Small intestine (tissue), 7 donors: ENCODE results near the gene KLF15. TPM values are rescaled to one million over a fixed set of nuclear protein-coding genes. Genes with fewer than 3 reads are reported as not detected.

Source experiments
- DNase-seq, 2 donors: peaks; one replicate each; pipeline versions ENCODE4 v3.0.0 to v3.0.0-alpha.2; 2013
- FAIRE-seq: peaks from 2 replicates; lab custom pipeline; 2012; peaks lifted over from hg19 to GRCh38; lab: Jason Lieb, UNC
- H3K27ac ChIP-seq, 3 donors: one replicate each; pipeline ENCODE4 v1.5.1; 2013; ENCODE audit warnings: low read length in 2 of 3, mild to moderate bottlenecking in 2 of 3, control low read depth in 1 of 3, inconsistent platforms in 1 of 3, low read depth in 1 of 3, moderate library complexity in 1 of 3
- H3K27me3 ChIP-seq, 3 donors: one replicate each; pipeline ENCODE4 v1.6.1; 2013; ENCODE audit warnings: low read length in 3 of 3, inconsistent platforms in 1 of 3; ENCODE audit not compliant: control insufficient read depth in 3 of 3, insufficient read depth in 3 of 3
- H3K36me3 ChIP-seq, 3 donors: one replicate each; pipeline ENCODE4 v1.6.1; 2013; ENCODE audit warnings: low read length in 3 of 3, inconsistent platforms in 1 of 3, low read depth in 1 of 3, mild to moderate bottlenecking in 1 of 3, moderate library complexity in 1 of 3; ENCODE audit not compliant: control insufficient read depth in 3 of 3, insufficient read depth in 2 of 3
- H3K4me1 ChIP-seq, 3 donors: one replicate each; pipeline ENCODE4 v1.6.1; 2013; ENCODE audit warnings: low read length in 2 of 3, inconsistent platforms in 1 of 3, low read depth in 1 of 3, mild to moderate bottlenecking in 1 of 3, moderate library complexity in 1 of 3; ENCODE audit not compliant: control insufficient read depth in 3 of 3, insufficient read depth in 2 of 3
- H3K4me3 ChIP-seq, 3 donors: one replicate each; pipeline ENCODE4 v1.5.1; 2013; ENCODE audit warnings: low read length in 3 of 3, control low read depth in 1 of 3, inconsistent platforms in 1 of 3, low read depth in 1 of 3, mild to moderate bottlenecking in 1 of 3, moderate library complexity in 1 of 3
- H3K9me3 ChIP-seq, 2 donors: one replicate each; pipeline ENCODE4 v1.6.1; 2013; ENCODE audit warnings: low read depth in 1 of 2, low read length in 1 of 2; ENCODE audit not compliant: control insufficient read depth in 2 of 2, insufficient read depth in 1 of 2
- WGBS, 3 donors: extraction: QIAGEN DNeasy Blood & Tissue Kit; methylation state at CpG; one replicate each; pipeline ENCODE4 v1.1.7; 2013; 5-methylcytosine and 5-hydroxymethylcytosine counted together
- polyA plus RNA-seq, 4 donors: library from polyadenylated mRNA; stranded (reverse) in 3 of 4; unstranded in 1 of 4; fragments of 200-250 nt in 3 of 4; fragments of 120-200 nt in 1 of 4; gene quantifications; one replicate each; pipeline versions ENCODE4 v1.2.1 to v1.2.3, GENCODE V29; 2013
- donor health status: healthy with polysubstance abuse.
- donor health status: control.
- donor health status: control.
- donor health status: Bipolar disorder and iron deficiency.
- donor health status: healthy.

The KLF15 gene
- polyA plus RNA-seq, 4 donors: 0.45 to 9.7 (median 2.0) TPM

GRCh38 chr3:126306888-126307482, 50.2 kb downstream of the KLF15 start:
- H3K4me3 ChIP-seq: no peak overlapping the region
- no peaks in the 10 kb centered on the region for H3K27me3 ChIP-seq
- H3K36me3 ChIP-seq: no peaks in the 10 kb centered on the region
- no peak for DNase-seq
- peaks cover 0 to 12% of the 10 kb centered on the region in 2 donors for H3K9me3 ChIP-seq
- no peak overlapping the region for H3K27ac ChIP-seq
- WGBS, 3 donors: 85 to 88% (median 87%) methylated on average over 8 of the region's 8 CpGs
- no peaks in the 10 kb centered on the region for H3K4me1 ChIP-seq
- FAIRE-seq: no peak

- Histone ChIP-seq H3K27me3 (no peaks in the 10 kb centered on the region), H3K4me3 (no peak overlapping the region), H3K4me1 (no peaks in the 10 kb centered on the region), H3K36me3 (no peaks in the 10 kb centered on the region), H3K9me3 (peaks cover 0 to 12% of the 10 kb centered on the region in 2 donors), H3K27ac (no peak overlapping the region)
- FAIRE-seq: no peak
- DNase-seq: no peak
- 71 to 76% (median 72%) methylated on average over 7 of the region's 7 CpGs for WGBS, 3 donors
These were observed 50.8 kb downstream of the KLF15 start for GRCh38 chr3:126306397-126306796.

DNA sequence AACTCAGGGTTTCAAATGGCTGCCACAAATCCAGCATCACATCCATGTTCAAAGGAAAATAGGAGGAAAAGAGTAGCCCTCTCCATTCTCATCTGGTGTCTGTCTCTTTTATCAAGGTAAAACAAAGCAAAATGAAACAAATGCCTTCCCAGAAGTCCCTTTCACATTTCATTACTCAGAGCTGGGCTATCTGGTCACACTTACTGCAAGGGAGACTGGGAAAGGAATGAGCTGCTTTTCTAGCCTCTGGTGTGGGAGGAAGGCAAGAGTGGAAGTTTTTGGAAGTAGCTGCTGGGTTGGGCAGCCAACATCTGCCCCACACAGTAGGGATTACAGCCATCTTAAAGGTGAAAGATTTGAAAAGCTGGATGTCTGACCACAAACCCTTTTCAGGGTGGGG, 51.8 kb downstream of the KLF15 start:
- Histone ChIP-seq H3K4me1 (no peaks in the 10 kb centered on the region), H3K36me3 (no peaks in the 10 kb centered on the region), H3K27ac (no peak overlapping the region), H3K9me3 (peaks cover 0 to 7% of the 10 kb centered on the region in 2 donors), H3K27me3 (no peaks in the 10 kb centered on the region), H3K4me3 (no peak overlapping the region)
- DNase-seq: no peak
- no peak for FAIRE-seq

DNA sequence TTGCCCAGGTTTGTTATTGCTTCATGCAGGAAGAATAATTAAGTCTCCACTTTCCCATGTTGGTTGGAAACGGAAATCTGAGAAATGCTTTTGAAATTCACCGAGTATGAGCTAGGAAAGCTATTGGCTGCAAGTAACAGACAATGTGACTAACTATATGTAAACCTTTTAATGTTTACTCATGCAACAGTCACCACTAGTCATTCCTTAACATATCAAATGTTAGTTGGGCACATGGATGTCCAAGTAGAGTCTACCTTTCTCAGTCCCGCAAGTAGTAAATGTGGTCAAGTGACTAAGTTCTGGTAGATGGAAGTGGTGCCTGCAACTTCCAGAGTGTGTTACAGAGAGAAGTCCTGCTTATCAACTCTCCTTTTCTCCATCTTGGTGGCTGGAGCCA, 52.5 kb downstream of the KLF15 start:
- Histone ChIP-seq H3K27me3 (no peaks in the 10 kb centered on the region), H3K4me3 (no peak overlapping the region), H3K9me3 (peaks cover 0 to 4% of the 10 kb centered on the region in 2 donors), H3K4me1 (no peaks in the 10 kb centered on the region), H3K36me3 (no peaks in the 10 kb centered on the region), H3K27ac (no peak overlapping the region)
- 56 to 69% (median 66%) methylated on average over 3 of the region's 3 CpGs for WGBS, 3 donors
- no peak for DNase-seq
- no peak for FAIRE-seq

- DNase-seq: no peak
- Histone ChIP-seq H3K4me1 (no peaks in the 10 kb centered on the region), H3K27ac (no peak overlapping the region), H3K9me3 (peaks cover 0 to 4% of the 10 kb centered on the region in 2 donors), H3K4me3 (no peak overlapping the region), H3K36me3 (no peaks in the 10 kb centered on the region), H3K27me3 (no peaks in the 10 kb centered on the region)
- 80 to 87% (median 83%) methylated on average over 3 of the region's 3 CpGs for WGBS, 3 donors
- FAIRE-seq: no peak
These were observed 52.9 kb downstream of the KLF15 start for GRCh38 chr3:126304291-126304690.

GRCh38 chr3:126303272-126303671, 53.9 kb downstream of the KLF15 start:
- H3K9me3 ChIP-seq: peaks cover 0 to 4% of the 10 kb centered on the region in 2 donors
- no peak overlapping the region for H3K27ac ChIP-seq
- DNase-seq (no peak), FAIRE-seq (no peak)
- H3K36me3 ChIP-seq: no peaks in the 10 kb centered on the region
- no peak overlapping the region for H3K4me3 ChIP-seq
- no peaks in the 10 kb centered on the region for H3K27me3 ChIP-seq
- no peaks in the 10 kb centered on the region for H3K4me1 ChIP-seq

- Histone ChIP-seq H3K9me3 (peaks cover 0 to 4% of the 10 kb centered on the region in 2 donors), H3K4me3 (no peak overlapping the region), H3K27ac (no peak overlapping the region), H3K36me3 (no peaks in the 10 kb centered on the region), H3K27me3 (no peaks in the 10 kb centered on the region), H3K4me1 (no peaks in the 10 kb centered on the region)
- FAIRE-seq: no peak
- 65 to 76% (median 74%) methylated on average over 15 of the region's 15 CpGs for WGBS, 3 donors
- DNase-seq: peak; percentile 15 to 20
These were observed 56.3 kb downstream of the KLF15 start for GRCh38 chr3:126300761-126301481.

- no peak overlapping the region for H3K4me3 ChIP-seq
These were observed 57.0 kb downstream of the KLF15 start for GRCh38 chr3:126300001-126300760.

More at GRCh38 chr3:126300001-126300760, 57.0 kb downstream of the KLF15 start:
- FAIRE-seq (no peak), DNase-seq (no peak)
- H3K27me3 ChIP-seq: no peaks in the 10 kb centered on the region
- peaks cover 0 to 4% of the 10 kb centered on the region in 2 donors for H3K9me3 ChIP-seq
- no peaks in the 10 kb centered on the region for H3K36me3 ChIP-seq
- H3K4me1 ChIP-seq: no peaks in the 10 kb centered on the region
- no peak overlapping the region for H3K27ac ChIP-seq
- 85 to 90% (median 85%) methylated on average over 18 to 22 of the region's 22 CpGs for WGBS, 3 donors
